HG03575 (cell line): ENCODE data around the gene GATA6.

Experiments used
- ATAC-seq: cut with Tn5 transposase; IDR thresholded peaks from one replicate; pipeline ENCODE4 v1.9.1; 2021; ENCODE audit not compliant: unreplicated experiment, insufficient number of reproducible peaks, low FRiP score; ENCODE audit errors: extremely low read depth

Gene GATA6

GRCh38 chr18:22223254-22223964 is 54.0 kb downstream of the GATA6 start:
- ATAC-seq, result no peak

- ATAC-seq, result no peak
Observed at GRCh38 chr18:22223965-22224322, 54.6 kb downstream of the GATA6 start.

GRCh38 chr18:22224339-22224738 is 55.0 kb downstream of the GATA6 start:
- ATAC-seq, result no peak

GRCh38 chr18:22226801-22227200 is 57.4 kb downstream of the GATA6 start:
- ATAC-seq, result no peak

GRCh38 chr18:22228976-22229375 is 59.6 kb downstream of the GATA6 start:
- ATAC-seq, result no peak

- no peak for ATAC-seq
Observed at GRCh38 chr18:22229456-22230124, 60.2 kb downstream of the GATA6 start.

- no peak for ATAC-seq
Observed at GRCh38 chr18:22230471-22230945, 61.1 kb downstream of the GATA6 start.

GRCh38 chr18:22233266-22233665 is 63.9 kb downstream of the GATA6 start:
- no peak for ATAC-seq

GRCh38 chr18:22238036-22238435 is 68.6 kb downstream of the GATA6 start:
- ATAC-seq, result no peak

GRCh38 chr18:22238681-22239080 is 69.3 kb downstream of the GATA6 start:
- no peak for ATAC-seq

GRCh38 chr18:22241921-22242361 is 72.6 kb downstream of the GATA6 start:
- ATAC-seq, result no peak

- no peak for ATAC-seq
Observed at GRCh38 chr18:22243513-22243912, 74.1 kb downstream of the GATA6 start.

GRCh38 chr18:22250026-22250425 is 80.6 kb downstream of the GATA6 start:
- no peak for ATAC-seq

- no peak for ATAC-seq
Observed at GRCh38 chr18:22250591-22250996, 81.2 kb downstream of the GATA6 start.
